HL-60/S4 (cell line): Measurements from ENCODE around the gene GPX7.
"Not testable (repeated sequence)": the region's sequence is repeated elsewhere in the genome, so short reads cannot be mapped to it uniquely, and the experiment has no call there.

ENCODE experiments used
- in situ Hi-C: fragments of 300-500 bp; cut with MboI; formaldehyde crosslinking; loops from 2 replicates; pipeline ENCODE4 v1.14.3; 2022; ENCODE audit warnings: low sequenced_read_pairs

Gene GPX7

DNA sequence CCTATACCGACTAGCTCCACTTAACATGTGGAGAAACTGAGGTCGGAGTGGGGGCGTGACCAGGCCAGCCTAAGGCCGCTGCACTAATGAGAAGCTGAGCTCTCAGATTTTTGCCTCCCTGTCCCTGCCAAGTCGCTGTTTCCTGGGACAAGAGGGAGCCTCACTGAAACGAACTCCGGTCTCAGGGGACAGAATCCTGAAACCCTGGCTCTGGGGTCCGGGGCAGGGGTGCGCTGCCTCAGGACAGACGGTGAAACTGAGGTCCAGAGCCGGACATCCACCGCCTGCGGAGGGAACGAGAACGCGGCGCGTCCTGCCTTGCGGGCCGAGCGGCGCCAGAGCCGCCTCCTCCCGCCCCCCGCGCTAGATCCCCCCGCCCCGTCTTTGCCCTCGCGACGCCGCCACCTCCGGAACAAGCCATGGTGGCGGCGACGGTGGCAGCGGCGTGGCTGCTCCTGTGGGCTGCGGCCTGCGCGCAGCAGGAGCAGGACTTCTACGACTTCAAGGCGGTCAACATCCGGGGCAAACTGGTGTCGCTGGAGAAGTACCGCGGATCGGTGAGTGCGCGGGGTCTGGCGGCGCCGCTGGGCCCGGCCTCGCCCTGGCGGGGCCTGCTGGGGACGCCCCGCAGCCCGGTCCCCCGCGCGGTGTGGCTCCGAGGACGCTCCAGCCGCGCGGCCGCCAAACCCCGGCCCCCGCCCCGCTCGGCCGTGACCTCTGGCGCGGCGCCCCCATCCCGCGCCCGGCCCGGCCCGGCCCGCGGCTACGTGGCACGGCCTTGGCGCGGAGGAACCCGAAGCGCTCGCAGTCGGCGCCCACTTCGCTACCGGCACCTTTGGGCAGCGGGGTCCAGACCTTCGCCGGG lies at the start of gene GPX7:
Gene GPX7 (plus strand): TSS at position 381 of the 865 bp plus-strand sequence. CDS start 39 bp downstream, at position 420.
- in situ Hi-C loops = no loop called here

DNA sequence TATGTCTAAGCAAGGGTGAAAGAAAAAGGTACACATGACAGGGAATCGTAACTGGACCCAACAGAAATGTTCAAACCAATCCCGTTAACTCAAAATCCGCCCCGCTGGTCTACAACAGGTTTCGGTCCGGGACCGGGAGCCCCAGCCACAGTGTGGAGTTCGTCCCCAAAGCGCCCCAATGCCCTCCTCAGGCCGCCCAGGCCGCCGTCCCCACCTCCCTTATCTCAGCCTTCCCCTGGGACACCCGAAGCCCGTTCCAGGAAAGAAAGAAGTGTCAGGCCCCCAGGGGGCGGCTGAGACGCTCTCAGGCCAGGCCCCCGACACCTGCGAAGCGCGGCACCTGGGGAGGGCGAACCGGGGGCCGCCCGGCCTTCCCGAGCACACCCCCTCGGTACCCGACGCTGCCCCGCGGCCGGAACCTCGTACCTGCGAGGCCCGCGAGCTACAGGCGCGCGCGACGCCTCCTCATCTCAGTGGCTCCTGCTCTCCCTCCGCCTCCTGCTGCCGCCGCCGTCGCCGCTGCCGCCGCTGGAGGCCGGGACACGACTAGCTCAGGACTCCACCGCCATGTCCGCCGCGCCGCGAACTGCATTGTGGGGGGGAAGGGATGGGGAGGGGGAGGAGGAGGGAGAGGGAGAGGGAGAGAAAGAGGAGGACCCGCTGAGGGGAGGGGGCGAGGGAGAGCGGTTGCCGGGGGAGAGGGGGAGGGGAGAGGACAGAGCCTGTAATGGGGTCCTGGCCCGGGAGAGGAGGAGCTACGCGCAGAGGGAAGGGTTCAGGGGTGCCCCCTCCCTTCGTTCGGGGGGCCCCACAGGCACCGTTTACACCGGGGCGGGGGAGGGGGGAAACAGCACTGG lies 49.4 kb upstream of the GPX7 start, which contains the start of gene TUT4:
Gene TUT4 (minus strand): TSS at position 588 of the 857 bp plus-strand sequence. CDS start 26,812 bp downstream, outside the sequence.
- in situ Hi-C loops = no loop called here

DNA sequence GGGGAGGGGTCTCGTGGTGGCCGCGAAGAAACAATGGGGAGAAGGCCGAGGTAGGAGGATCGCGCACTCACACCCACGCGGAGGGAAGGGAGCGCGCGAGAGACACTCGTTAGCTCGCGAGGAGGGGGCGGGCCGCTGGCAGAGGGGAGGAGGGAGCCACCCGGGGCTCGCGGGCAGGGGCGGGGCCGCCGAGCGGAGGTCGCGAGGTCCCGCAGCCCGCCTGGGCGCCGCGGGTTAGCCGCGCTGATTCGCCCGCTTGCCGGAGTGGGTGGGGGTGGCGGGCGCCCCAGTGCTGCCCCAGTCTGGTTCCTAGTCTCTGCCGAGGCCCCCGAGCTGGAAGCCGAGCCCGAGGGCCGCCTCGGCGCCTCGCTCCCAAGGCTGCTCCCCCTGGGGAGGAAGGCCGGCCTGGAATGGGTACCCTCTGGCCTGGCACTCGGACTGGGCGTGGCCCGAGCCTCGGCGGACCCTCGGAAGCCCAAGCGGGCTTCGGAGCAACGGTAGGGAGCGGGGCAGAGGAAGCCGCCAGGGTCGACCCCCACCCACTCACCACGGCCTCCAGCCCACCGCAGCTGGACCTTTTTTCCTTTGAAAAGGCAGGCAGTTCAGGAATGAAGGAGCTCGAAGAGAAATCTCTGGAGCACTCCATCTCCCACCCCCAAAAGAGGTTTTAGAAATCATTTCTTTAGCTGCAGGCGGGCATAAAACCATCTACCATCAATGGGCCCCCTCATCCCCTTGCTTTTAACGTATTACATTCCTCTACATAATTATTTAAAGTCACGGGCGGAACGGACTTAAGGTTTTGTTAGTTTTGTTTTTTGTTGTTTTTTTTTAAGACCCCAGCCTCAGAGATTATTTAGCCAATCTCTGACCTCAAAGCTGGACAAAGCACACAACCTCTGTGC lies 48.6 kb upstream of the GPX7 start:
- in situ Hi-C loops = no loop called here

DNA sequence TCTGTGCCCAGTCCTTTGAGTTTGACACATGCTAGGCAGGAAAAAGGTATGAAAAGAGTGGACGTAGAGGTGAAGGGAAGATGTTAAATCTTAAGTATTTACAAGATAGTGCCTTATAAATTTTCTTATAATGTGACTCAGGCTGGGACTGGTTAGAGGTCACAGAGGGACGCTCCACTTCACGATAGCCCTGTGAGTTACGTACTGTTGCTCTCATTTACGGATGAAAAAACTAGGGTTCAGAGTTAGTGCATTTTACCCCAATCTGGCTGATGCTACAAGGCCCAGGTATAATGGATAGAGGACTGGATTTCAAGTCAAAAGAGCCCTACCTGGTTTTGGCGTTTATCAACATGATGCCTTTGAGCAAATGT lies 47.9 kb upstream of the GPX7 start:
- in situ Hi-C loops = no loop called here

DNA sequence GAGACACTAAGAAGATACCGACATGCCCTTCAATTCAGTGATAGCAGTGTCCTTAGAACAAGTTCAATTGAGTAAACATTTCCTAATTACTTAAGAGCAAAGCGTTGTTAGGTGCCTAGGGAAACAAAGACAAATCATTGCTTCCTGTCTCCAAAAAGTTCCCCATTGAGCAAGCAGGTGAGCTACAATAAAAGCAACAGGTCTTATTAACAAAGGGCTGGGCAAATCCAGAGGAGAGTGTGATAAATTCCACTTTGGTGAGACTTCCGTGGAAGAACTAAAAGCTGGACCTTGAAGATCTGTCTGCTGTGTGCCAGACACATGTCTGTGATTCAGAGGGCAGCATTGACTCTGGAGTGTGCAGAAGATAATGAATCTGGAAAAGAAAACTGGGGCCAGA lies 47.4 kb upstream of the GPX7 start:
- in situ Hi-C loops = no loop called here

DNA sequence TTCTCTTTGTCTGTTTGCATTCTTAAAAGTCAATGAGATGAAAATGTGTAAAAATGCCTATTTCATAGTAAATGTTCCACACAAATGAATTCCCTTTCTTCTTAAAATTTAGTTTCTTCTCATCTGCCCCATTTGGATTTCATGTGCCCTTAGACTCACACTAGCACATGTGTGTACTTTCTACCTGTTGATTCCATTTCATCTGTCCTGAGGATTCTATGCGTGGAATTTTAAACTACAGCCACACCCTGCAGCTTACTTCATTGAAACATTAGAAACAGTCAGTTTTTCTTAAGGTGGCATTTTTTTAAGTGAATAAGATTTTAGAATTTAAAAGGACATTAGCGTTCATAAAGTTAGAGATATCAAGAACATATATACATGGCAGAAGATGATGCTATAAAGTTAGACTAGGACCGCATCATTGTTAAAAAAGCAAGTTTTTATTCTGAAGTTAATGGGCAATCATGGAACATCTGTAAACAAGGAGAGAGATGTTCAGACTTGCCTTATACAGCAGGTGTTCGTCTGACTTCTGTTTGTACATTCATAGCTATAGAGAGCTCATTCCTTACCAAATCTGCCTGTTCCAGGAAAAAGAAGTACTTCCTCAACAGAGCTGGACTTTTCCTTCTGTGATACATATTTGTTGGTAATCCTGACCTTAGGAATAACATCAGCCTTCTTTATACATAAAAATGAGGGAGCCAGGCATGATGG lies 45.4 kb upstream of the GPX7 start:
- in situ Hi-C loops = no loop called here

DNA sequence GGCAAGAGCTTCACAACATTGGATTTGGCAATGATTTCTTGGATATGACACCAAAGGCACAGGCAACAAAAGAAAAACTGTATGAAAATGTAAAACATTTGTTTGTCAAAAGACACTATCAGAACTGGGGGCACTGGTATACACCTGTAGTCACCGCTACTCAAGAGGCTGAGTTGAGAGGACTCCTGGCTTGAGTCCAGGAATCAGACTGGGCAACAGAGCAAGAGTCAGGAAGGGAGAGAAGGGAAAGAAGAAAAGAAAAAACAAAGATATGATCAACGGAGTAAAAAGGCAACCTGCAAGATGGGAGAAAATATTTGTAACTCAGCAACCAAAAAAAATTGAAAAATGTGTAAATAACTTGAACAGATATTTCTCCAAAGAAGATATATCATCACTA lies 43.2 kb upstream of the GPX7 start:
- in situ Hi-C loops = no loop called here

DNA sequence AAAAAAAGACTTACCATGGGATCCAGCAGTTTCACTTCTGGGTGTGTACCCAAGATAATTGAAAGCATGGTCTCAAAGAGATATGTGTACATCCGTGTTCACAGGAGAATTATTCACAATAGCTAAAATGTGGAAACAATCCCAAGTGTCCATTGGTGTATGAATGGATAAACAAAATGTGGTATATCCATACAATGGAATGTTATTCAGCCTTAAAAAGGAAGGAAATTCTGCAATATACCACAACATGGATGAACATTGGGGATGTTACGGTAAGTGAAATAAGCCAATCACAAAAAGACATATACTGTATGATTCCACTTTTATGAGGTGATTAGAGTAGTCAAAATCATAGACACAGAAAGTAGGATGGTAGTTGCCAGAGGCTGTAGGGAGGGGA lies 42.3 kb upstream of the GPX7 start:
- in situ Hi-C loops = no loop called here

DNA sequence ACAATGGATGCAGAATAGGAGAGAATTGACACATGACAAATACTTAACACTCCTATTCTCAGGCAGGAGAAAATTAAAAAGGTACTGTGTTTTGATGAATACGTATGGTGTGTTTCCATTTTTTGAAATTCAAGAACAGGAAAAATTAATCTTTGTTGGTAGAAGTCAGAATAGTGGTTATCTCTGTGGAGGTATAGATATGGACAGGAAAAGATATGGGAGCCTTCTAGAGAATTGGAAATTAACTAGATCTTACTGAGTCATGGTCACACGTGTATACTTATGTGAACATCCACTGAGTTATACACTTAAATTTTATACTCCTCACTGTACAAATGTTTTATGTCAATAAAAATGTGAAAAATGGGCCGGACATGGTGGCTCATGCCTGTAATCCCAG lies 39.4 kb upstream of the GPX7 start:
- in situ Hi-C loops = no loop called here

DNA sequence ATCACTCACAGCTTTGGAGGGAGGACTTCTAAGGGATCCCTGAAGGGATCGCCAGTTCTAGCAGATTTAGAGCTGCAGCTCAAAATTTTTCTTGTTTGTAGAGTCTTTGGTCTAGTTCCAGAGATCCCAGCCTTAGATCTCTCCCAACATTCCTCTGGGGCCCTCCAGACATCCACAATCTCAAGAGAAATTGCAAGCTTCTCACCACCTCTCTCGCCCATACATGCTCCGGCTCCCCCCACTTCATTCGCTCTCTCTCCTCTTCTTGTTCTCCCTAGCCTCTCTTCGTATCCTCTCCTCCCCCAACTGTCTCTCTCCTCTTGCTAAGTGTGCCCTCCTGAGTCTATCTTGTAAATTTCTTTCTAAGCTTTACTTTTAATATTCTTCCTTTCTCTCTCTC lies 34.2 kb upstream of the GPX7 start:
- in situ Hi-C loops = no loop called here

DNA sequence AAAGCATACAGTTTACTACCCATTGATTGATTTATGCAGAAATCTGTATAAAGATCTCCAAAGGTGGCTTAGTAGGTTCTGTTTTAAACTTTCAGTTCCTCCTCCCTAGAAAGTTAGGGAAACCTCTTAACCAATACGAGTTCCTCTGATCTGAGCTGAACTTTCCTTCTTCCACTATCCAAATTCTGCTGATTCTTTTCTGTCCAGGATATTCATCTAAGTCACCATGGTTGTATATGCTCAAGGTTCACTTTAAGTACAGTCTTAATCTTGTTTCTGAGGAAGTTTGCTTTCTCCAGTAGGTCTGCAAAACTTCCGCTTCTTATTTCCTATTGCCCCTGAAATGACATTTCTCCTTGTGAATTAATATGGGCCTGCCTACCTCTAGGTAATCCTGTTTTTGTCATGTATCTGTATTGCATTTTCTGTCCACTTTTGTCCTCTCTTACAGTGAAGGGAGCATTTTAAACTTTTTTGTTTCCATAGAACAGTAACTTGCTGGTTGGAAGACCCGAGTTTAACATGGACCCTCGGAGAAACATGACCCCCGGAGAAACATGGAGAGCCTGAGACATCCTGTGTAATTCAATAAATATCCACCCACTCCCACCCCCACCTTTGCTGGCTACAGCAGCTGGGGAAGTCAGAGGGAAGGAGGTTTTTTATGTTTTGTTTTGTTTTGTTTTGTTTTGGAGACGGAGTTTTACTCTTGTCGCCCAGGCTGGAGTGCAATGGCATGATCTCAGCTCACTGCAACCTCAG lies 32.5 kb upstream of the GPX7 start:
- in situ Hi-C loops = no loop called here

DNA sequence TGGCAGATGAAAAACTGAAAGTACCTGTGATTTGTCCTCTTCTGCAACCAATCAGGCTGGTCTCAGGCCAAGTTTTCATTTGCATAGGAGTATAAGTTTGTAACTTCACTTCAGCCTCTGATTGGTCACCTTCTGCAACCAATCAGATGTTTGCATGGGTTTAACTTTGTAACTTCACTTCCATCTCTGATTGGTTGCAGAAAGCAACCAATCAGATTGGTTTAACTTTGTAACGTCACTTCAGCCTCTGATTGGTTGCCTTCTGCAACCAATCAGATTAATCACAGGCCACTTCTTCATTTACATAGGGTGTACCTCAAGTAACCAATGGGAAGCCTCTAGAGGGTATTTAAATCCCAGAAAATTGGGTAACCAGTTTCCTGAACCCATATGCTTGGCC lies 30.4 kb upstream of the GPX7 start:
- in situ Hi-C loops = no loop called here

DNA sequence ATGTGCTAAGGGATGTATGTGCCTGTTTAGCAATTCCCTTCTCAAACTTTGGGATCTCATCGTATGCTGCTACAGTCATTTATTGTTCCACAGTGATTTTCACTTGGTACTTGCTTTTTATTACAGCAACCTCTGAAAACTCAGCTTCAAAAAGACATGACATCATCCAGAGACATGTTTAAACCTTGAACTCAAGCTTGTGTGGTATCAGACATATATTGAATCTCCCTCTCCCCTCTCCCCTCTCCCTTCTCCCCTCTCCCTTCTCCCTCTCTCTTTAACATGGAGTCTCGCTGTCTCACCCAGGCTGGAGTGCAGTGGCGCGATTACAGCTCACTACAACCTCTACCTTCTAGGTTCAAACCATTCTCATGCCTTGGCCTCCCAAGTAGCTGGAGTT lies 29.8 kb upstream of the GPX7 start:
- in situ Hi-C loops = no loop called here

DNA sequence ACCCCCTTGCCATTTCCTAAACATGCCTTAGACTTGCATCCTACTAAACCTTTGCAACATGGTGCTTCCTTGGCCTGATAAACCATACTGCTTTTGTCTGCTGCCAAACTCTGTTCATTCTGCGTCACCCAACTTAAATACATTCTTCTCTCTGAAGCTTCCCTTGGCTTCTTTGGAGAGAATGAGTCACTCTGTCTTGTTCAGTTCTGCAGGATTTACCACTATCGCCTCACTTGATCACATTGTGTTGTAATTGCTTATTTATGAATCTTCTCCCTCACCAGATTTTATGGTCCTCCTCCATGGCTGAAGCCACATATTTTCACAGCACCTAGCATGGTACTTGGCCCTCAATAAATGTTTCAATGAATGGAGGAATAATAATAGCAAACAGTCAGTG lies 27.6 kb upstream of the GPX7 start:
- in situ Hi-C loops = no loop called here

DNA sequence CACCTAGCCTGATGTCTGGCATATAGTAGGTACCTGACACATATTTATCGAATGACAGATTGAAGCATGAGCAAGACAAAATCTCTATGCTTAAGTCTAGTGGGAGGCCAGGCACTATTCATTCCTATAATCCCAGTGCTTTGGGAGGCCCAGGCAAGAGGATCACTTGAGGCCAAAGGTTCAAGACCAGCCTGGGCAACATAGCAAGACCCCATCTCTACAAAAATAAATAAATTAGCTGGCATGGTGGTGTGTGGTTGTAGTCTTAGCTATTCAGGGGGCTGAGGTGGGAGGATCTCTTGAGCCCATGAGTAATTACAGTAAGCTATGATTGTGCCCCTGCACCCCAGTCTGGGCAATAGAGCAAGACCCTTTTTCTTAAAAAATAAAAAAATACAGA lies 26.1 kb upstream of the GPX7 start:
- in situ Hi-C loops = no loop called here

DNA sequence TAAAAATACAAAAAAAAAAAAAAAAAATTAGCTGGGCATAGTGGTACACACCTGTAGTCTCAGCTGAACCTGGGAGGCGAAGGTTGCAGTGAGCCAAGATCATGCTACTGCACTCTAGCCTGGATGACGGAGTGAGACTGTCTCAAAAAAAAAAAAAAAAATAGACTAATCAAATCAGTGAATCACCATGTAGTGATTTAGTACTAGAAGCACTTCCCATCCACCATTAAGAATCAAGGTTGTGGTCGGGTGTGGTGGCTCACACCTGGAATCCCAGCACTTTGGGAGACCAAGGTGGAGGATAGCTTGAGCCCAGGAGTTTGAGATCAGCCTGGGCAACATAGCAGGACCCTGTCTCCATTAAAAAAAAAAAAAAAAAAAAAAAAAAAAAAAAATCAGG lies 24.1 kb upstream of the GPX7 start:
- in situ Hi-C loops = not testable (repeated sequence)

DNA sequence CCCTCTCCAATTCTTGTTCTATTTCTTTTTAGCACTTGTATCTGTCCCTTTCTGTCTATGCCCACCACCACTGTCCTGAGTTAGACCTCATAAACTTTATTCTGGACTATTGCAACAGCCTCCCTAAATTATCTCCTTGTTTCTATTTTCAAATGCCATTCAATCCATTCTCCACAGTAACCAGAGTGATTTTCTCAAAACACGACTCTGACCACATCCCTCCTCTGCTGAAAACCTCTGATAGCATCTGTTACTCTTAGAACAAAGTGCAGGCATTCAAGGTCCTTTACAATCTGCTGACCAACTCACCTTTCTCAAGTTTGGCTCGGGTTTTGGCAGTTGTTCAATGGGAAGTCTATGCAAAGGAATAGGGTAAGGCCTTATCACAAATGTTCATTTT lies 22.8 kb upstream of the GPX7 start:
- in situ Hi-C loops = no loop called here

DNA sequence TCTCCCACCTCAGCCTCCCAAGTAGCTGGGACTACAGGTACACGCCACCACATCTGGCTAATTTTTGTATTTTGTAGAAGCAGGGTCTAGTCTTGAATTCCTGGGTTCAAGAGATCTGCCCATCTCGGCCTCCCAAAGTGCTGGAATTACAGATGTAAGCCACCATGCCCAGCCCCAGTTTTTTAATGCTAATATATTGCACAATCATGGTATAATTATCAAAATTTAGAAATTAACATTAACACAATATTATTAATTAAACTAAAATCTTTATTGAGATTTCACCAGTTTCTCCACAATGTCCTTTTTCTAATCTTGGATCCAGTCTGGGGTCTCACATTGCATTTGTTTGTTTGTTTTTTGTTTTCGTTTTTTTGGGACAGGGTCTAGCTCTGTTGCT lies 21.9 kb upstream of the GPX7 start:
- in situ Hi-C loops = no loop called here

DNA sequence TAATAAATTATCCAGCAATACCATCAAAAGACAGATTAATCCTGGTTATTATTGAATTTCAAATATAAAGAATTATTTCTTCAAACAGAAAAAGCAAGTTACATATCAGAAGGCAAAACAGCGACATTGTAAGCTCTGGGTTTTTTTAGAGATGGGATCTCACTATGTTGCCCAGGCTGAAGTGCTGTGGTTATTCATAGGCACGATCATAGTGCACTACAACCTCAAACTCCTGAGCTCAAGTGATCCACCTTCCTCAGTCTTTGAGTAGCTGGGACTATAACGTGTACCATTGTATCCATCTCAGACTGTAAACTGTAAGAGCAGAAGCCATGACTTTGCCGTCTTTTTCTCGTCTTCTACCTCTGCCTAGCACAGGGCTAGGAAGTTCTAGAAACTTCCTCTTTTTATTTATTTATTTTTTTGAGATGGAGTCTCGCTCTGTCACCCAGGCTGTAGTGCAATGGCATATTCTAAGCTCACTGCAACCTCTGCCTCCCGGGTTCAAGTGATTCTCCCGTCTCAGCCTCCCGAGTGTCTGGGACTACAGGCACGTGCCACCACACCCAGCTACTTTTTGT lies 20.0 kb upstream of the GPX7 start:
- in situ Hi-C loops = no loop called here
